ENCODE measurements around the gene MRTFA. TPM values are rescaled to one million over a fixed set of nuclear protein-coding genes. Genes with fewer than 3 reads are reported as not detected.

MRTFA gene
- polyA plus RNA-seq, 2 of the 4 experiments (the other 2 are of a cell fraction): 6.8 to 48.3 TPM

DNA sequence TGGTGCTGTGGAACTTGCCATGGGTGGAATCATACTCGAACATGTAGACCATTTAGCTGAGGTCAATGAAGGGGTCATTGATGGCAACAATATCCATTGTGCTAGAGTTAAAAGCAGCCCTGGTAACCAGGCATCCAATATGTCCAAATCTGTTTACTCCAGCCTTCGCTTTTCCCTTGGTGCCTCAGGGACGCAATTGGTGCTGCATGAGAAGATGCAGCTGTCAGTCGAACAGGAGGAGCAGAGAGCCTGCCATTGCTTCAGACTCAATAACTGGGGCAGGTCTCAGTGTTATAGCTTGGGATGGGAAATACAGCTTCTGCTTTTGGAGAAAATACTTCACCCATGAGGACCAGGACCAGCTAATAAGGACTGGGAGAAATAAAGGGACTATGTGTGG is 37.8 kb upstream of the MRTFA start:
- no peak overlapping the region for H3K27ac ChIP-seq
- ATAC-seq: no peak
- no peaks in the 10 kb centered on the region for H3K9me3 ChIP-seq
- CTCF ChIA-PET: interaction anchor here (4.5 kb wide), 1 partner anchor 9 kb away, joined by 24 read pairs; no protein-coding TSS in a partner anchor
- no peak for FAIRE-seq
- H3K4me2 ChIP-seq: no peak overlapping the region
- H3K4me1 ChIP-seq: no peaks in the 10 kb centered on the region
- TF ChIP-seq EHMT2 (IDR thresholded peaks at IDR 0.05; ENCODE audit: low read depth) (no peak), HEYL (CRISPR knock-in tag; IDR thresholded peaks at IDR 0.05) (no peak), MYC (IDR thresholded peaks at IDR 0.05; ENCODE audit: borderline replicate concordance, low read length) (no peak), CHD2 (IDR thresholded peaks at IDR 0.05; ENCODE audit: low read length, partially characterized antibody) (no peak), CBX8 (IDR thresholded peaks at IDR 0.05) (no peak), JUN (IDR thresholded peaks at IDR 0.05) (no peak), FOSL2 (IDR thresholded peaks at IDR 0.05) (no peak), FOSL2 (CRISPR knock-in tag; IDR thresholded peaks at IDR 0.05) (no peak), ZSCAN20 (CRISPR knock-in tag; IDR thresholded peaks at IDR 0.05) (no peak), JUNB (IDR thresholded peaks at IDR 0.05) (no peak)
- TF ChIP-seq, protein P1, sequence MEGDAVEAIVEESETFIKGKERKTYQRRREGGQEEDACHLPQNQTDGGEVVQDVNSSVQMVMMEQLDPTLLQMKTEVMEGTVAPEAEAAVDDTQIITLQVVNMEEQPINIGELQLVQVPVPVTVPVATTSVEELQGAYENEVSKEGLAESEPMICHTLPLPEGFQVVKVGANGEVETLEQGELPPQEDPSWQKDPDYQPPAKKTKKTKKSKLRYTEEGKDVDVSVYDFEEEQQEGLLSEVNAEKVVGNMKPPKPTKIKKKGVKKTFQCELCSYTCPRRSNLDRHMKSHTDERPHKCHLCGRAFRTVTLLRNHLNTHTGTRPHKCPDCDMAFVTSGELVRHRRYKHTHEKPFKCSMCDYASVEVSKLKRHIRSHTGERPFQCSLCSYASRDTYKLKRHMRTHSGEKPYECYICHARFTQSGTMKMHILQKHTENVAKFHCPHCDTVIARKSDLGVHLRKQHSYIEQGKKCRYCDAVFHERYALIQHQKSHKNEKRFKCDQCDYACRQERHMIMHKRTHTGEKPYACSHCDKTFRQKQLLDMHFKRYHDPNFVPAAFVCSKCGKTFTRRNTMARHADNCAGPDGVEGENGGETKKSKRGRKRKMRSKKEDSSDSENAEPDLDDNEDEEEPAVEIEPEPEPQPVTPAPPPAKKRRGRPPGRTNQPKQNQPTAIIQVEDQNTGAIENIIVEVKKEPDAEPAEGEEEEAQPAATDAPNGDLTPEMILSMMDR (IDR thresholded peaks at IDR 0.05): no peak
- TF ChIP-seq, protein P2, sequence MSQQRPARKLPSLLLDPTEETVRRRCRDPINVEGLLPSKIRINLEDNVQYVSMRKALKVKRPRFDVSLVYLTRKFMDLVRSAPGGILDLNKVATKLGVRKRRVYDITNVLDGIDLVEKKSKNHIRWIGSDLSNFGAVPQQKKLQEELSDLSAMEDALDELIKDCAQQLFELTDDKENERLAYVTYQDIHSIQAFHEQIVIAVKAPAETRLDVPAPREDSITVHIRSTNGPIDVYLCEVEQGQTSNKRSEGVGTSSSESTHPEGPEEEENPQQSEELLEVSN (IDR thresholded peaks at IDR 0.05; ENCODE audit: borderline replicate concordance, low read depth): no peak
- POLR2A ChIA-PET: interaction anchor here (0.6 kb wide), 1 partner anchor 630 kb away, joined by 3 read pairs; no protein-coding TSS in a partner anchor
- WGBS (ENCODE audit: missing lambda C conversion rate): 63% methylated on average over 4 of the region's 4 CpGs
- no peak for DNase-seq (ENCODE audit: low read depth in 1 of 2, low spot score in 1 of 2)
- H3K4me3 ChIP-seq: no peak overlapping the region

DNA sequence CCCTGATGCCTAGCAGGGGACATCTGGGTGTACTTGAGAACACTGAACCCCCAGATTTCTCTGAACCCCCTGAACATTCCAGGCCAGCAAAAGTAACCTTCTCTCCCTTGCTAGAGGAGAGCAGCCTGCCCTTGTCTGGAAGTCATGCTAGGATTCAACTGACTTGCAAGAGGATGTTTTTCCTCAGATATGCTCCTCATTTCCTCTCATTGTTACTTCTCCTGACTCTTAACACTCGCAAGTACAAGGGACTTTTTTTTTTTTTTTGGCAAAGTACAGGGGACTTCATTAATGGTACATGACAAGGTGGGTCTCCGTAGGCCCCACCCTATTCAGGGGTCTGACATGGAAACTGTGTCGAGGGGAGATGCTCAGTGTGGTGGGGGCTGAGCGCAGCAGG is 36.5 kb upstream of the MRTFA start:
- ChIA-PET CTCF (interaction anchor here (0.6 to 4.5 kb wide), 2 partner anchors 10 to 63 kb away, joined by 3 to 24 read pairs; no protein-coding TSS in a partner anchor), POLR2A (no interaction called here)
- ATAC-seq: no peak
- no peak for DNase-seq (ENCODE audit: low read depth in 1 of 2, low spot score in 1 of 2)
- Histone ChIP-seq H3K4me1 (no peaks in the 10 kb centered on the region), H3K27ac (no peak overlapping the region), H3K9me3 (no peaks in the 10 kb centered on the region), H3K4me3 (no peak overlapping the region), H3K4me2 (no peak overlapping the region)
- TF ChIP-seq SREBF2 (IDR thresholded peaks at IDR 0.05): no peak
- TF ChIP-seq, protein P3, sequence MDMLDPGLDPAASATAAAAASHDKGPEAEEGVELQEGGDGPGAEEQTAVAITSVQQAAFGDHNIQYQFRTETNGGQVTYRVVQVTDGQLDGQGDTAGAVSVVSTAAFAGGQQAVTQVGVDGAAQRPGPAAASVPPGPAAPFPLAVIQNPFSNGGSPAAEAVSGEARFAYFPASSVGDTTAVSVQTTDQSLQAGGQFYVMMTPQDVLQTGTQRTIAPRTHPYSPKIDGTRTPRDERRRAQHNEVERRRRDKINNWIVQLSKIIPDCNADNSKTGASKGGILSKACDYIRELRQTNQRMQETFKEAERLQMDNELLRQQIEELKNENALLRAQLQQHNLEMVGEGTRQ (IDR thresholded peaks at IDR 0.05): no peak
- no peak for TF ChIP-seq RARB (CRISPR knock-in tag; IDR thresholded peaks at IDR 0.05)
- TF ChIP-seq POLR2AphosphoS2 (conservative IDR thresholded peaks at IDR 0.05; ENCODE audit: low read length): no peak
- no peak for TF ChIP-seq ZSCAN20 (CRISPR knock-in tag; IDR thresholded peaks at IDR 0.05)
- TF ChIP-seq, protein P1 (IDR thresholded peaks at IDR 0.05): no peak
- TF ChIP-seq POLR2A (IDR thresholded peaks at IDR 0.05; ENCODE audit: low read length): no peak
- no peak for TF ChIP-seq MAZ (IDR thresholded peaks at IDR 0.05; ENCODE audit: borderline replicate concordance, low read depth, low read length)
- no peak for TF ChIP-seq HOXB5 (CRISPR knock-in tag; IDR thresholded peaks at IDR 0.05)
- no peak for TF ChIP-seq CBX2 (IDR thresholded peaks at IDR 0.05; ENCODE audit: borderline replicate concordance, low read depth)
- no peak for TF ChIP-seq HDAC2 (IDR thresholded peaks at IDR 0.05)
- TF ChIP-seq HEYL (CRISPR knock-in tag; IDR thresholded peaks at IDR 0.05): no peak
- TF ChIP-seq, protein P4, sequence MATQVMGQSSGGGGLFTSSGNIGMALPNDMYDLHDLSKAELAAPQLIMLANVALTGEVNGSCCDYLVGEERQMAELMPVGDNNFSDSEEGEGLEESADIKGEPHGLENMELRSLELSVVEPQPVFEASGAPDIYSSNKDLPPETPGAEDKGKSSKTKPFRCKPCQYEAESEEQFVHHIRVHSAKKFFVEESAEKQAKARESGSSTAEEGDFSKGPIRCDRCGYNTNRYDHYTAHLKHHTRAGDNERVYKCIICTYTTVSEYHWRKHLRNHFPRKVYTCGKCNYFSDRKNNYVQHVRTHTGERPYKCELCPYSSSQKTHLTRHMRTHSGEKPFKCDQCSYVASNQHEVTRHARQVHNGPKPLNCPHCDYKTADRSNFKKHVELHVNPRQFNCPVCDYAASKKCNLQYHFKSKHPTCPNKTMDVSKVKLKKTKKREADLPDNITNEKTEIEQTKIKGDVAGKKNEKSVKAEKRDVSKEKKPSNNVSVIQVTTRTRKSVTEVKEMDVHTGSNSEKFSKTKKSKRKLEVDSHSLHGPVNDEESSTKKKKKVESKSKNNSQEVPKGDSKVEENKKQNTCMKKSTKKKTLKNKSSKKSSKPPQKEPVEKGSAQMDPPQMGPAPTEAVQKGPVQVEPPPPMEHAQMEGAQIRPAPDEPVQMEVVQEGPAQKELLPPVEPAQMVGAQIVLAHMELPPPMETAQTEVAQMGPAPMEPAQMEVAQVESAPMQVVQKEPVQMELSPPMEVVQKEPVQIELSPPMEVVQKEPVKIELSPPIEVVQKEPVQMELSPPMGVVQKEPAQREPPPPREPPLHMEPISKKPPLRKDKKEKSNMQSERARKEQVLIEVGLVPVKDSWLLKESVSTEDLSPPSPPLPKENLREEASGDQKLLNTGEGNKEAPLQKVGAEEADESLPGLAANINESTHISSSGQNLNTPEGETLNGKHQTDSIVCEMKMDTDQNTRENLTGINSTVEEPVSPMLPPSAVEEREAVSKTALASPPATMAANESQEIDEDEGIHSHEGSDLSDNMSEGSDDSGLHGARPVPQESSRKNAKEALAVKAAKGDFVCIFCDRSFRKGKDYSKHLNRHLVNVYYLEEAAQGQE (IDR thresholded peaks at IDR 0.05): no peak
- TF ChIP-seq ZFP36 (IDR thresholded peaks at IDR 0.05; ENCODE audit: borderline replicate concordance, partially characterized antibody): no peak
- no peak for TF ChIP-seq KDM1A (IDR thresholded peaks at IDR 0.05; ENCODE audit: low read depth)
- no peak for TF ChIP-seq ESRRA (IDR thresholded peaks at IDR 0.05; ENCODE audit: borderline replicate concordance, low read length)
- TF ChIP-seq RAD21 (conservative IDR thresholded peaks at IDR 0.05 in 1 of 2, IDR thresholded peaks at IDR 0.05 in 1 of 2): no peak
- TF ChIP-seq NR3C1 (IDR thresholded peaks at IDR 0.05): no peak
- TF ChIP-seq KDM5A (IDR thresholded peaks at IDR 0.05): no peak
- TF ChIP-seq, protein P5, sequence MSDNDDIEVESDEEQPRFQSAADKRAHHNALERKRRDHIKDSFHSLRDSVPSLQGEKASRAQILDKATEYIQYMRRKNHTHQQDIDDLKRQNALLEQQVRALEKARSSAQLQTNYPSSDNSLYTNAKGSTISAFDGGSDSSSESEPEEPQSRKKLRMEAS (IDR thresholded peaks at IDR 0.05): no peak
- FAIRE-seq: no peak
- WGBS (ENCODE audit: missing lambda C conversion rate): 41% methylated on average over 4 of the region's 4 CpGs

Measured in A549 (cell line).